SK-N-SH (cell line): ENCODE data around the gene FBXO10.

ENCODE experiments used
- CTCF ChIP-seq: fragments of 200-600 bp; sonication (generic); IDR thresholded peaks from 2 replicates; pipeline ENCODE4 v1.6.1; 2017; ENCODE audit warnings: antibody characterized with exemption, mild to moderate bottlenecking, moderate library complexity
- GABPA ChIP-seq: IDR thresholded peaks from 2 replicates; pipeline ENCODE4 v1.4.0; 2012; ENCODE audit warnings: low read depth, mild to moderate bottlenecking
- GATA2 ChIP-seq: sonication (generic); formaldehyde crosslinking; IDR thresholded peaks from 2 replicates; pipeline ENCODE4 v1.5.0; 2020; ENCODE audit warnings: mild to moderate bottlenecking, missing genetic modification reagents
- MEF2A ChIP-seq: IDR thresholded peaks from 2 replicates; pipeline ENCODE4 v1.4.0; 2012; ENCODE audit warnings: low read depth, borderline replicate concordance
- RAD21 ChIP-seq: IDR thresholded peaks from 2 replicates; pipeline ENCODE4 v1.6.1; 2012; ENCODE audit warnings: mild to moderate bottlenecking, low read length
- SIN3A ChIP-seq: IDR thresholded peaks from 2 replicates; pipeline ENCODE4 v1.6.1; 2012; ENCODE audit warnings: low read depth, mild to moderate bottlenecking, low read length, moderate library complexity, borderline replicate concordance
- TEAD4 ChIP-seq: IDR thresholded peaks from 2 replicates; pipeline ENCODE4 v1.4.0; 2012; ENCODE audit warnings: mild to moderate bottlenecking, borderline replicate concordance; ENCODE audit not compliant: insufficient read depth
- USF2 ChIP-seq: fragments of 150-350 bp; IDR thresholded peaks from 2 replicates; pipeline ENCODE4 v1.6.1; 2017; ENCODE audit warnings: antibody characterized with exemption, low read length, low read depth, borderline replicate concordance

- TF ChIP-seq MEF2A (no peak), CTCF (no peak), TEAD4 (no peak), SIN3A (no peak), GABPA (no peak), GATA2 (CRISPR knock-in tag) (no peak), USF2 (no peak), RAD21 (no peak)
These were observed 68.5 kb downstream of the FBXO10 start for GRCh38 chr9:37507566-37508134.
